Placental pericyte (primary cell): ENCODE data around the gene PFKFB4. TPM values are rescaled to one million over a fixed set of nuclear protein-coding genes. Genes with fewer than 3 reads are reported as not detected.

Experiments
- small RNA-seq: library from RNA; depleted of rRNA; stranded (forward); fragments of <200 nt; gene quantifications from one replicate; pipeline ENCODE3, GENCODE V24; 2012; ENCODE audit warnings: low replicate concordance
- total RNA-seq: library from RNA; depleted of rRNA; stranded (reverse); fragments of >200 nt; gene quantifications from 2 replicates; pipeline ENCODE4 v1.2.3, GENCODE V29; 2012

The PFKFB4 gene
- total RNA-seq, result 7.9 and 45.8 TPM in 2 replicates

GRCh38 chr3:48556796-48557626, at the start of gene PFKFB4:
TSS of gene PFKFB4 (minus strand) at chr3:48556803. CDS start at chr3:48556777, 26 bp downstream.

GRCh38 chr3:48595075-48595525, 38.5 kb upstream of the PFKFB4 start, which contains the start of gene COL7A1:
TSS of gene COL7A1 (minus strand) at chr3:48595329. CDS start at chr3:48595159, 170 bp downstream.

GRCh38 chr3:48563382-48563918, 6.8 kb upstream of the PFKFB4 start, which contains the start of gene UCN2:
TSS of gene UCN2 (minus strand) at chr3:48563781. CDS start at chr3:48563124, 657 bp downstream.

GRCh38 chr3:48504051-48504946, 52.3 kb downstream of the PFKFB4 start, which contains the start of gene SHISA5:
TSS of gene SHISA5 (minus strand) at chr3:48504174. CDS start at chr3:48504094, 80 bp downstream.

Small RNAs within 50 kb of the gene (small RNA-seq; reads per million reads assigned to genes)
- gene MIR6823, result 0.13 reads per million

Other genes starting within 250 kb of the PFKFB4 start
- not detected in 2 replicates for gene SPINK8, start 223.1 kb downstream of the PFKFB4 start, total RNA-seq
- gene FBXW12, start 184.6 kb downstream of the PFKFB4 start, total RNA-seq, result not detected in 2 replicates
- gene PLXNB1, start 126.7 kb downstream of the PFKFB4 start, total RNA-seq, result 16.9 and 37.4 TPM in 2 replicates
- 15.3 and 17.1 TPM in 2 replicates for gene CCDC51, start 116.7 kb downstream of the PFKFB4 start, total RNA-seq
- gene TMA7, start 116.5 kb downstream of the PFKFB4 start, total RNA-seq, result 108 and 139 TPM in 2 replicates
- gene ATRIP, start 110.1 kb downstream of the PFKFB4 start, total RNA-seq, result 3.1 and 15.2 TPM in 2 replicates
- 192 and 194 TPM in 2 replicates for gene SHISA5, start 52.6 kb downstream of the PFKFB4 start, total RNA-seq
- gene UCN2, start 7.0 kb upstream of the PFKFB4 start, total RNA-seq, result 2.2 and 25.1 TPM in 2 replicates
- gene COL7A1, start 38.5 kb upstream of the PFKFB4 start, total RNA-seq, result 23.6 and 259 TPM in 2 replicates
- 448 and 544 TPM in 2 replicates for gene UQCRC1, start 52.8 kb upstream of the PFKFB4 start, total RNA-seq
- gene TMEM89, start 65.0 kb upstream of the PFKFB4 start, total RNA-seq, result not detected in 2 replicates
- gene SLC26A6, start 78.7 kb upstream of the PFKFB4 start, total RNA-seq, result 49.5 and 53.8 TPM in 2 replicates
- gene CELSR3, start 106.1 kb upstream of the PFKFB4 start, total RNA-seq, result 1.1 and 2.4 TPM in 2 replicates
- 21.9 and 23.8 TPM in 2 replicates for gene NCKIPSD, start 129.1 kb upstream of the PFKFB4 start, total RNA-seq
- gene IP6K2, start 160.4 kb upstream of the PFKFB4 start, total RNA-seq, result 38.7 and 39.9 TPM in 2 replicates